WERI-Rb-1 (cell line): ENCODE measurements around the gene EYA4.

Experiments used
- DNase-seq: peaks from one replicate; pipeline ENCODE4 v3.0.0-alpha.2; 2020
- H3K27ac ChIP-seq: fragments of 250-450 bp; sonication (Bioruptor Pico); 2 replicates; pipeline ENCODE4 v1.5.1; 2020; ENCODE audit warnings: mild to moderate bottlenecking, moderate library complexity
- H3K27me3 ChIP-seq: fragments of 250-450 bp; sonication (Bioruptor Pico); 2 replicates; pipeline ENCODE4 v1.5.1; 2021; ENCODE audit warnings: mild to moderate bottlenecking, low read depth, moderate library complexity; ENCODE audit not compliant: insufficient read depth, severe bottlenecking
- H3K36me3 ChIP-seq: fragments of 250-450 bp; sonication (Bioruptor Pico); 2 replicates; pipeline ENCODE4 v1.5.1; 2020; ENCODE audit warnings: mild to moderate bottlenecking, moderate library complexity
- H3K4me3 ChIP-seq: 2 replicates; pipeline ENCODE4 v1.5.1; 2011; ENCODE audit warnings: low read depth, mild to moderate bottlenecking, control low read depth, low read length
- H3K9me3 ChIP-seq: fragments of 250-450 bp; sonication (Bioruptor Pico); 2 replicates; pipeline ENCODE4 v1.5.1; 2021; ENCODE audit warnings: mild to moderate bottlenecking, moderate library complexity; ENCODE audit not compliant: severe bottlenecking
- TF ChIP-seq, protein P1 (sequence below): IDR thresholded peaks from 2 replicates; pipeline ENCODE4 v1.5.1; 2011; ENCODE audit warnings: low read depth, mild to moderate bottlenecking, control low read depth, inconsistent platforms, low read length

EYA4 gene

GRCh38 chr6:133203344-133203697, 37.8 kb upstream of the EYA4 start:
- TF ChIP-seq, protein P1, sequence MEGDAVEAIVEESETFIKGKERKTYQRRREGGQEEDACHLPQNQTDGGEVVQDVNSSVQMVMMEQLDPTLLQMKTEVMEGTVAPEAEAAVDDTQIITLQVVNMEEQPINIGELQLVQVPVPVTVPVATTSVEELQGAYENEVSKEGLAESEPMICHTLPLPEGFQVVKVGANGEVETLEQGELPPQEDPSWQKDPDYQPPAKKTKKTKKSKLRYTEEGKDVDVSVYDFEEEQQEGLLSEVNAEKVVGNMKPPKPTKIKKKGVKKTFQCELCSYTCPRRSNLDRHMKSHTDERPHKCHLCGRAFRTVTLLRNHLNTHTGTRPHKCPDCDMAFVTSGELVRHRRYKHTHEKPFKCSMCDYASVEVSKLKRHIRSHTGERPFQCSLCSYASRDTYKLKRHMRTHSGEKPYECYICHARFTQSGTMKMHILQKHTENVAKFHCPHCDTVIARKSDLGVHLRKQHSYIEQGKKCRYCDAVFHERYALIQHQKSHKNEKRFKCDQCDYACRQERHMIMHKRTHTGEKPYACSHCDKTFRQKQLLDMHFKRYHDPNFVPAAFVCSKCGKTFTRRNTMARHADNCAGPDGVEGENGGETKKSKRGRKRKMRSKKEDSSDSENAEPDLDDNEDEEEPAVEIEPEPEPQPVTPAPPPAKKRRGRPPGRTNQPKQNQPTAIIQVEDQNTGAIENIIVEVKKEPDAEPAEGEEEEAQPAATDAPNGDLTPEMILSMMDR: no peak
- no peak for DNase-seq
- H3K9me3 ChIP-seq: no peaks in the 10 kb centered on the region

GRCh38 chr6:133205304-133205703, 35.9 kb upstream of the EYA4 start:
- peaks cover 4% of the 10 kb centered on the region for H3K9me3 ChIP-seq
- no peaks in the 10 kb centered on the region for H3K36me3 ChIP-seq
- H3K4me3 ChIP-seq: no peak overlapping the region
- TF ChIP-seq, protein P1: no peak
- DNase-seq: no peak
- peaks cover 28% of the 10 kb centered on the region for H3K27me3 ChIP-seq
- H3K27ac ChIP-seq: no peak overlapping the region

More at GRCh38 chr6:133203344-133203697, 37.8 kb upstream of the EYA4 start:
- H3K36me3 ChIP-seq: no peaks in the 10 kb centered on the region
- H3K4me3 ChIP-seq: no peak overlapping the region
- peaks cover 37% of the 10 kb centered on the region for H3K27me3 ChIP-seq
- H3K27ac ChIP-seq: no peak overlapping the region

- TF ChIP-seq, protein P1: no peak
- peaks cover 23% of the 10 kb centered on the region for H3K27me3 ChIP-seq
- no peak for DNase-seq
- H3K4me3 ChIP-seq: no peak overlapping the region
- H3K36me3 ChIP-seq: no peaks in the 10 kb centered on the region
- no peak overlapping the region for H3K27ac ChIP-seq
- H3K9me3 ChIP-seq: peaks cover 4% of the 10 kb centered on the region
These were observed 34.2 kb upstream of the EYA4 start for GRCh38 chr6:133206942-133207341.

- no peak for DNase-seq
- Histone ChIP-seq H3K9me3 (peaks cover 4% of the 10 kb centered on the region), H3K36me3 (no peaks in the 10 kb centered on the region), H3K27ac (no peak overlapping the region), H3K27me3 (peaks cover 18% of the 10 kb centered on the region), H3K4me3 (no peak overlapping the region)
- TF ChIP-seq, protein P1: no peak
These were observed 33.4 kb upstream of the EYA4 start for GRCh38 chr6:133207754-133208153.

GRCh38 chr6:133208183-133208755, 32.9 kb upstream of the EYA4 start:
- DNase-seq: no peak
- TF ChIP-seq, protein P1: no peak
- H3K4me3 ChIP-seq: no peak overlapping the region
- peaks cover 14% of the 10 kb centered on the region for H3K27me3 ChIP-seq
- H3K36me3 ChIP-seq: no peaks in the 10 kb centered on the region
- H3K27ac ChIP-seq: no peak overlapping the region
- H3K9me3 ChIP-seq: peaks cover 4% of the 10 kb centered on the region

DNA sequence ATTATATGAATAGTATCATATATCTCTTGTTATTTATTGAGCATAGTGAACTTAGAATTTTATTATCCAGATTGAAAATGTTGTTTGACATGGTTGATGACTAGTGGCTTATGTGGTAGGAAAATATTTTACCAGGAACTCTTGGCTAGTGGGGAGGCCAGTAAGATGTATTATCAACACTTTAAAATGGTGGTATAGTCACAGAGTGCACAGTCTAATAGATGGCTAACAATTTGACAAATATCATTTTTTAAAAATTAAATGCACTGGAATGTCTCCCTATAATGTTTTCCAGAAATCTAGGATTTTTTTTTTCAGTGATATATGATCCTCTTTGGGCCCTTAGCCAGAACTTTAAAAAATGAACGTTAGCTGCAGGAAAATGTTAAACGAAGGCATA, 26.9 kb upstream of the EYA4 start:
- DNase-seq: no peak
- Histone ChIP-seq H3K27me3 (peaks cover 10% of the 10 kb centered on the region), H3K4me3 (no peak overlapping the region), H3K36me3 (no peaks in the 10 kb centered on the region), H3K9me3 (peaks cover 4% of the 10 kb centered on the region), H3K27ac (no peak overlapping the region)
- TF ChIP-seq, protein P1: no peak
